HCT116 (cell line): ENCODE results near the gene MYO1A.

ENCODE experiments used
- CEBPB ChIP-seq: IDR thresholded peaks from 2 replicates; pipeline ENCODE4 v1.6.1; 2012; ENCODE audit warnings: low read depth
- EGR1 ChIP-seq: IDR thresholded peaks from 2 replicates; pipeline ENCODE4 v1.6.1; 2012; ENCODE audit warnings: low read depth
- POLR2A ChIP-seq: IDR thresholded peaks from 2 replicates; pipeline ENCODE4 v1.7.0; 2011; ENCODE audit warnings: borderline replicate concordance; ENCODE audit not compliant: insufficient read depth, insufficient read length; ENCODE audit errors: extremely low read depth
- POLR2AphosphoS5 ChIP-seq: IDR thresholded peaks from 2 replicates; pipeline ENCODE4 v1.6.1; 2011; ENCODE audit warnings: mild to moderate bottlenecking, low read depth, low read length, moderate library complexity
- SIN3A ChIP-seq: IDR thresholded peaks from 2 replicates; pipeline ENCODE4 v1.6.1; 2012; ENCODE audit warnings: low read depth
- SP1 ChIP-seq: IDR thresholded peaks from 2 replicates; pipeline ENCODE4 v1.6.1; 2012; ENCODE audit warnings: low read depth
- SRF ChIP-seq: IDR thresholded peaks from 2 replicates; pipeline ENCODE4 v1.6.1; 2012; ENCODE audit warnings: low read depth
- YY1 ChIP-seq: IDR thresholded peaks from 2 replicates; pipeline ENCODE4 v1.6.1; 2011; ENCODE audit warnings: low read length, low read depth, moderate library complexity, mild to moderate bottlenecking; ENCODE audit not compliant: insufficient replicate concordance; ENCODE audit errors: extremely low read depth
- TF ChIP-seq, protein P1 (sequence below), 3 experiments: fragments of 200-600 bp in 1 of 3; sonication (generic) in 1 of 3; IDR thresholded peaks in 2 of 3; conservative IDR thresholded peaks in 1 of 3; 2 replicates each; pipeline ENCODE4 v1.5.1; 2012 to 2017; ENCODE audit warnings: low read depth in 2 of 3, low read length in 2 of 3, antibody characterized with exemption in 1 of 3, borderline replicate concordance in 1 of 3, control low read depth in 1 of 3, mild to moderate bottlenecking in 1 of 3, mixed read lengths in 1 of 3, mixed run types in 1 of 3, moderate library complexity in 1 of 3; ENCODE audit not compliant: insufficient read depth in 1 of 3

- no peak for TF ChIP-seq CEBPB
- no peak for TF ChIP-seq SIN3A
- no peak for TF ChIP-seq EGR1
- TF ChIP-seq YY1 = no peak
- TF ChIP-seq POLR2AphosphoS5 = no peak
- TF ChIP-seq, protein P1, sequence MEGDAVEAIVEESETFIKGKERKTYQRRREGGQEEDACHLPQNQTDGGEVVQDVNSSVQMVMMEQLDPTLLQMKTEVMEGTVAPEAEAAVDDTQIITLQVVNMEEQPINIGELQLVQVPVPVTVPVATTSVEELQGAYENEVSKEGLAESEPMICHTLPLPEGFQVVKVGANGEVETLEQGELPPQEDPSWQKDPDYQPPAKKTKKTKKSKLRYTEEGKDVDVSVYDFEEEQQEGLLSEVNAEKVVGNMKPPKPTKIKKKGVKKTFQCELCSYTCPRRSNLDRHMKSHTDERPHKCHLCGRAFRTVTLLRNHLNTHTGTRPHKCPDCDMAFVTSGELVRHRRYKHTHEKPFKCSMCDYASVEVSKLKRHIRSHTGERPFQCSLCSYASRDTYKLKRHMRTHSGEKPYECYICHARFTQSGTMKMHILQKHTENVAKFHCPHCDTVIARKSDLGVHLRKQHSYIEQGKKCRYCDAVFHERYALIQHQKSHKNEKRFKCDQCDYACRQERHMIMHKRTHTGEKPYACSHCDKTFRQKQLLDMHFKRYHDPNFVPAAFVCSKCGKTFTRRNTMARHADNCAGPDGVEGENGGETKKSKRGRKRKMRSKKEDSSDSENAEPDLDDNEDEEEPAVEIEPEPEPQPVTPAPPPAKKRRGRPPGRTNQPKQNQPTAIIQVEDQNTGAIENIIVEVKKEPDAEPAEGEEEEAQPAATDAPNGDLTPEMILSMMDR (IDR thresholded peaks at IDR 0.05 in 2 of 3, conservative IDR thresholded peaks at IDR 0.05 in 1 of 3; ENCODE audit: borderline replicate concordance in 1 of 3, insufficient read depth in 1 of 3, low read depth in 2 of 3, low read length in 2 of 3) = no peak
- TF ChIP-seq SP1 = no peak
- TF ChIP-seq SRF = no peak
- TF ChIP-seq POLR2A = no peak
These were observed at the start of gene MYO1A for GRCh38 chr12:57049890-57050289.
